ENCODE measurements around the gene LRRFIP2. TPM values are rescaled to one million over a fixed set of nuclear protein-coding genes. Genes with fewer than 3 reads are reported as not detected.
A peak's percentile ranks its signal among the peaks of the same experiment; 100 is the strongest.

The LRRFIP2 gene
- total and polyA plus RNA-seq, 2 experiments from 2014 or later = 77.6 to 77.7 TPM

DNA sequence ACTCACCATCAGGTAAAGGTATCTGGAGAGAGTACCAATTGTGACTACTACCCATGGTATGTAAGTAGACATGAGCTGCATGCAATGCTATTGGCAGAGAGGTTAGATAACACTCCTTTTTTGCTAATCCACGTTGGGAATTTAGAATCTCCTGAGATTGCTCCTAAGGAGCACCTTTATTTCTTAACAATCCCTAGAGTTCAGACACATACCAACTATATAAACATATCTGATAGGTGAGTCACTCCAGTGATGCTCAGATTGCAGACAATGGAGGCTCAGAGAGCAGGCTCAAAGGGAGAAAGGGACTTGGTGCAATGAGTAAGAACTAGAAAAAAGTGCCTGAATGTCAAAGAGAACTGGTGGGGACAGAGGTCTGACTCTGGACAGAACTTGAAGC is 47.0 kb upstream of the LRRFIP2 start:
- TF ChIP-seq EZH2phosphoT487 (IDR thresholded peaks at IDR 0.05; ENCODE audit: insufficient read depth, low read depth) (no peak), EZH2 (IDR thresholded peaks at IDR 0.05; ENCODE audit: insufficient read depth, poor library complexity, severe bottlenecking) (no peak)
- peaks cover 14% of the 10 kb centered on the region; the same call in 1 of the 2 replicates for H3F3A ChIP-seq (ENCODE audit: insufficient read depth)
- no peaks in the 10 kb centered on the region for H3K36me3 ChIP-seq (ENCODE audit: low read depth)
- in situ Hi-C loops (cut with MboI) = no loop called here
- no peak overlapping the region for H3K27ac ChIP-seq
- no peak overlapping the region for H2AFZ ChIP-seq
- no peak overlapping the region for H3K9ac ChIP-seq
- WGBS, 2 experiments (ENCODE audit: low coverage in 1 of 2, low lambda C conversion rate in 2 of 2, missing lambda C conversion rate in 2 of 2) = 70 to 81% methylated on average over 1 of the region's 1 CpG
- H3K9me3 ChIP-seq (ENCODE audit: low read depth) = no peaks in the 10 kb centered on the region
- H3K4me1 ChIP-seq (ENCODE audit: insufficient read depth) = peaks cover 9% of the 10 kb centered on the region
- H3K9me2 ChIP-seq (ENCODE audit: insufficient read depth) = no peaks in the 10 kb centered on the region
- H3K4me2 ChIP-seq (ENCODE audit: unreplicated experiment) = peak overlapping the region; percentile 17
- H3K79me2 ChIP-seq (ENCODE audit: insufficient read depth) = no peaks in the 10 kb centered on the region
- H3K27me3 ChIP-seq (replicated peaks; ENCODE audit: insufficient read depth) = peaks cover 6% of the 10 kb centered on the region; the same call in 1 of the 2 replicates
- H3K4me3 ChIP-seq = no peak overlapping the region
- DNase-seq = peak; percentile 82
- no peaks in the 10 kb centered on the region for H4K20me1 ChIP-seq (ENCODE audit: insufficient read depth)

DNA sequence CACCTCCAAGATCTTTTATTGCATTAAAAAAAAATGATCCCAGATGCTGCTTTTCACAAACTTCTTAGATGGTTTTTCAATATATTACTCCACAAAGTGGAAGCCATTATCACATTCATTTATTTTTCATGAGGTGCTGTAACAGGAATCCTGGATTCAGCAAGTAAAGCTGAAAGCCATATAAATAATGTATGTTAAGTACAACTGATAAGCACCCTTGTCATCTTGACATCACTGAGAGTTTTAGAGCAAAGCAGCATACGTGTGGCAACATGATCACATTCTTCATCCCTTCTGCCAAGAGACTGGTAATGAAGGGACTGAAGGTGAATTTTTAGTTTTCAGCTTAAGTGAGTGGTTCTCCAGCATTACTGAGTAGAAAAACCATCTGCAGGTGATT is 44.9 kb upstream of the LRRFIP2 start:
- TF ChIP-seq EZH2 (IDR thresholded peaks at IDR 0.05; ENCODE audit: insufficient read depth, poor library complexity, severe bottlenecking) (no peak), EZH2phosphoT487 (IDR thresholded peaks at IDR 0.05; ENCODE audit: insufficient read depth, low read depth) (no peak)
- no peak overlapping the region for H3K4me3 ChIP-seq
- peaks cover 14% of the 10 kb centered on the region; the same call in 1 of the 2 replicates for H3F3A ChIP-seq (ENCODE audit: insufficient read depth)
- no peaks in the 10 kb centered on the region for H3K79me2 ChIP-seq (ENCODE audit: insufficient read depth)
- no peak overlapping the region for H3K9ac ChIP-seq
- no peak overlapping the region for H3K27ac ChIP-seq
- in situ Hi-C loops (cut with MboI) = no loop called here
- no peaks in the 10 kb centered on the region for H3K9me2 ChIP-seq (ENCODE audit: insufficient read depth)
- H4K20me1 ChIP-seq (ENCODE audit: insufficient read depth) = no peaks in the 10 kb centered on the region
- no peak overlapping the region for H3K4me2 ChIP-seq (ENCODE audit: unreplicated experiment)
- H3K36me3 ChIP-seq (ENCODE audit: low read depth) = no peaks in the 10 kb centered on the region
- 91 to 94% methylated on average over 1 of the region's 1 CpG for WGBS, 2 experiments (ENCODE audit: low coverage in 1 of 2, low lambda C conversion rate in 2 of 2, missing lambda C conversion rate in 2 of 2)
- no peak for DNase-seq
- H3K27me3 ChIP-seq (replicated peaks; ENCODE audit: insufficient read depth) = no peaks in the 10 kb centered on the region
- peaks cover 9% of the 10 kb centered on the region for H3K4me1 ChIP-seq (ENCODE audit: insufficient read depth)
- H3K9me3 ChIP-seq (ENCODE audit: low read depth) = no peaks in the 10 kb centered on the region
- H2AFZ ChIP-seq = no peak overlapping the region

DNA sequence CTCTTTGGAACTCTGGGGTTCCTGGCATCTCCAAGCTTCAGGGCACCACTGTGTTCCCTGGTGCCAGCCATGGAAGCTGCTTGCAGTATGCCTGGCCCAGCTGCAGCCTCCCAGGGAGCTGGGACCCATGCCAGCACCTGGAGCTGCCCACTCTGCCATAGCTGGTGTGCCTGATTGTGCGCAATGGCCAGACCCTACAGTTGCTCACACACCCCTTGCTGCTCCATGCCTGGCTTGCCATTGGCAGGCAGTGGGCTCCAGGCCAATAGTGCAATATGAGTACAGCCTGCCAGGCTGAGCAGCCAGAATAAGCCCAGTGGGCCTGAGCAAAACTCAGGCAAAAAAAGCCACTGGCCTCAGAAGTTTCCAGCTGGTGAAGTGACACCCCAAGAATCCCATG is 43.8 kb upstream of the LRRFIP2 start:
- WGBS, 2 experiments (ENCODE audit: low coverage in 1 of 2, low lambda C conversion rate in 2 of 2, missing lambda C conversion rate in 2 of 2) = 100% methylated on average over 1 of the region's 1 CpG
- in situ Hi-C loops (cut with MboI) = no loop called here
- no peak for DNase-seq

DNA sequence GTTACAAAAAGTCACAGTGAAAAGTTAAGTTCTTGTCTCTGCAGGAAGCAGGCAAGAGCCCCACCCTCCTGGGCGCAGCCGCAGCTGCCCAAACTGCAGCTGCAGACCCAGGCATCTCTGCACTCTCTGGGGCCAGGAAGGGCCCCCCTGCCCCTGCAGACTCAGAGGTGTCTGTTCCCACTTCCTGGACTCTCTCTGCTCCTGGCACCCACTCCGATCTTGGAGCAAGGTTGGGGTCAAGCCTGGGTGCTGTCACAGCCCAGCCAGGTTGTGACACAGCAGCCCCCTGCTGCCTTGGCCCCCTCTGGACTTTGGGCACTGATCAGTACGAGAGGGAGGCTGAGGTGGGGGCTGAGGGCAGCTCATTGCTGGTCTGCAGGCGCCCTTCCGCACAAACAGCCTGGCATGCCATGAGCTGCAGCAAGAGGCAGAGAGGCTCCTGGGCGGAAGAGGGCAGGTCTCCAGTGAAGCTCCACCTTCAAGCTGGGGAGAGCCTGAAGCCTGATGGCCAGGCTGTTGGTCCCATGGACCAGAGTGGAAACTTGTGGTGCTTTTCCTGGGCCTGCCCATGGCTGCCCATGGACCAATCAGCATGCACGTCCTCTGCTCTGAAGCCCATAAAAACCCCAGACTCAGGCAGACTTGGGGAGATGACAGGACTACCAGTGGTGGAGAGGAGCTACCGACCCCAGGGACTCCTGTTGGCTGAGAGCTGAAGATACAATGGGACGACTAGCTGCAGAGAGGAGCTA is 42.9 kb upstream of the LRRFIP2 start:
- Histone ChIP-seq H3K4me1 (ENCODE audit: insufficient read depth) (peaks cover 13% of the 10 kb centered on the region), H3K9ac (no peak overlapping the region), H4K20me1 (ENCODE audit: insufficient read depth) (no peaks in the 10 kb centered on the region), H3K27ac (no peak overlapping the region), H3K36me3 (ENCODE audit: low read depth) (no peaks in the 10 kb centered on the region), H3K4me3 (no peak overlapping the region), H3K27me3 (replicated peaks; ENCODE audit: insufficient read depth) (no peaks in the 10 kb centered on the region), H3K9me2 (ENCODE audit: insufficient read depth) (no peaks in the 10 kb centered on the region), H3F3A (ENCODE audit: insufficient read depth) (peaks cover 14% of the 10 kb centered on the region; the same call in 1 of the 2 replicates), H3K79me2 (ENCODE audit: insufficient read depth) (no peaks in the 10 kb centered on the region), H2AFZ (no peak overlapping the region), H3K9me3 (ENCODE audit: low read depth) (no peaks in the 10 kb centered on the region), H3K4me2 (ENCODE audit: unreplicated experiment) (no peak overlapping the region)
- TF ChIP-seq EZH2phosphoT487 (IDR thresholded peaks at IDR 0.05; ENCODE audit: insufficient read depth, low read depth) = no peak
- TF ChIP-seq EZH2 (IDR thresholded peaks at IDR 0.05; ENCODE audit: insufficient read depth, poor library complexity, severe bottlenecking) = no peak
- WGBS, 2 experiments (ENCODE audit: low coverage in 1 of 2, low lambda C conversion rate in 2 of 2, missing lambda C conversion rate in 2 of 2) = 89 to 90% methylated on average over 10 of the region's 10 CpGs
- in situ Hi-C loops (cut with MboI) = no loop called here
- no peak for DNase-seq

More for the DNA sequence above, 43.8 kb upstream of the LRRFIP2 start:
- peaks cover 12% of the 10 kb centered on the region for H3K4me1 ChIP-seq (ENCODE audit: insufficient read depth)
- TF ChIP-seq EZH2phosphoT487 (IDR thresholded peaks at IDR 0.05; ENCODE audit: insufficient read depth, low read depth) (no peak), EZH2 (IDR thresholded peaks at IDR 0.05; ENCODE audit: insufficient read depth, poor library complexity, severe bottlenecking) (no peak)
- peaks cover 14% of the 10 kb centered on the region; the same call in 1 of the 2 replicates for H3F3A ChIP-seq (ENCODE audit: insufficient read depth)
- H3K79me2 ChIP-seq (ENCODE audit: insufficient read depth) = no peaks in the 10 kb centered on the region
- no peak overlapping the region for H3K4me3 ChIP-seq
- no peaks in the 10 kb centered on the region for H3K9me2 ChIP-seq (ENCODE audit: insufficient read depth)
- H3K4me2 ChIP-seq (ENCODE audit: unreplicated experiment) = no peak overlapping the region
- no peak overlapping the region for H3K27ac ChIP-seq
- H3K9me3 ChIP-seq (ENCODE audit: low read depth) = no peaks in the 10 kb centered on the region
- no peaks in the 10 kb centered on the region for H3K36me3 ChIP-seq (ENCODE audit: low read depth)
- no peaks in the 10 kb centered on the region for H4K20me1 ChIP-seq (ENCODE audit: insufficient read depth)
- no peaks in the 10 kb centered on the region for H3K27me3 ChIP-seq (replicated peaks; ENCODE audit: insufficient read depth)
- no peak overlapping the region for H3K9ac ChIP-seq
- H2AFZ ChIP-seq = no peak overlapping the region

Measured in GM23248 (cell line).